Kasumi-1 (cell line): ENCODE data around the gene HIP1.
"Not testable (repeated sequence)": the region's sequence is repeated elsewhere in the genome, so short reads cannot be mapped to it uniquely, and the experiment has no call there.

ENCODE experiments used
- DNase-seq, 2 experiments: peaks; one replicate each; lab custom pipeline; 2025; lab: John Stamatoyannopoulos, UW

The HIP1 gene

GRCh38 chr7:75738604-75738974 is at the start of gene HIP1:
TSS of gene HIP1 (minus strand) at chr7:75738941. CDS start at chr7:75738920, 21 bp downstream.
- no peak for DNase-seq

- not testable (repeated sequence) for DNase-seq
Observed at GRCh38 chr7:75788154-75788847, 49.6 kb upstream of the HIP1 start.

- not testable (repeated sequence) for DNase-seq
Observed at GRCh38 chr7:75783058-75783457, 44.3 kb upstream of the HIP1 start.

GRCh38 chr7:75780647-75781273 is 42.0 kb upstream of the HIP1 start:
- DNase-seq = not testable (repeated sequence)

- not testable (repeated sequence) for DNase-seq
Observed at GRCh38 chr7:75779516-75779915, 40.8 kb upstream of the HIP1 start.

GRCh38 chr7:75779035-75779434 is 40.3 kb upstream of the HIP1 start:
- not testable (repeated sequence) for DNase-seq

- peak; percentile 27 to 29 for DNase-seq
Observed at GRCh38 chr7:75776295-75776971, 37.7 kb upstream of the HIP1 start.

GRCh38 chr7:75773958-75774357 is 35.2 kb upstream of the HIP1 start:
- DNase-seq = not testable (repeated sequence)

GRCh38 chr7:75772081-75773077 is 33.6 kb upstream of the HIP1 start, which contains the start of gene CCL26:
TSS of gene CCL26 (minus strand) at chr7:75772211. CDS start at chr7:75772176, 35 bp downstream.
- DNase-seq = no peak

- DNase-seq = no peak
Observed at GRCh38 chr7:75771224-75771623, 32.5 kb upstream of the HIP1 start.

- DNase-seq = peak; percentile 87 to 88
Observed at GRCh38 chr7:75762350-75762917, 23.7 kb upstream of the HIP1 start.

- DNase-seq = not testable (repeated sequence)
Observed at GRCh38 chr7:75761801-75762200, 23.1 kb upstream of the HIP1 start.

- no peak for DNase-seq
Observed at GRCh38 chr7:75758491-75758890, 19.8 kb upstream of the HIP1 start.

- no peak for DNase-seq
Observed at GRCh38 chr7:75757860-75758259, 19.1 kb upstream of the HIP1 start.

GRCh38 chr7:75756991-75757676 is 18.4 kb upstream of the HIP1 start:
- peak; percentile 39 to 69 for DNase-seq

GRCh38 chr7:75756206-75756990 is 17.7 kb upstream of the HIP1 start:
- DNase-seq = no peak

GRCh38 chr7:75743455-75743859 is 4.7 kb upstream of the HIP1 start:
- no peak for DNase-seq

- DNase-seq = peak in 1 of 2 experiments; percentile 20
Observed at GRCh38 chr7:75740846-75741497, 2.2 kb upstream of the HIP1 start.
